Left hindlimb (tissue), 1 donor: ENCODE results near the gene KIAA1191.

Experiments used
- DNase-seq: peaks from one replicate; pipeline ENCODE4 v3.0.0-alpha.2; 2018

Gene KIAA1191

DNA sequence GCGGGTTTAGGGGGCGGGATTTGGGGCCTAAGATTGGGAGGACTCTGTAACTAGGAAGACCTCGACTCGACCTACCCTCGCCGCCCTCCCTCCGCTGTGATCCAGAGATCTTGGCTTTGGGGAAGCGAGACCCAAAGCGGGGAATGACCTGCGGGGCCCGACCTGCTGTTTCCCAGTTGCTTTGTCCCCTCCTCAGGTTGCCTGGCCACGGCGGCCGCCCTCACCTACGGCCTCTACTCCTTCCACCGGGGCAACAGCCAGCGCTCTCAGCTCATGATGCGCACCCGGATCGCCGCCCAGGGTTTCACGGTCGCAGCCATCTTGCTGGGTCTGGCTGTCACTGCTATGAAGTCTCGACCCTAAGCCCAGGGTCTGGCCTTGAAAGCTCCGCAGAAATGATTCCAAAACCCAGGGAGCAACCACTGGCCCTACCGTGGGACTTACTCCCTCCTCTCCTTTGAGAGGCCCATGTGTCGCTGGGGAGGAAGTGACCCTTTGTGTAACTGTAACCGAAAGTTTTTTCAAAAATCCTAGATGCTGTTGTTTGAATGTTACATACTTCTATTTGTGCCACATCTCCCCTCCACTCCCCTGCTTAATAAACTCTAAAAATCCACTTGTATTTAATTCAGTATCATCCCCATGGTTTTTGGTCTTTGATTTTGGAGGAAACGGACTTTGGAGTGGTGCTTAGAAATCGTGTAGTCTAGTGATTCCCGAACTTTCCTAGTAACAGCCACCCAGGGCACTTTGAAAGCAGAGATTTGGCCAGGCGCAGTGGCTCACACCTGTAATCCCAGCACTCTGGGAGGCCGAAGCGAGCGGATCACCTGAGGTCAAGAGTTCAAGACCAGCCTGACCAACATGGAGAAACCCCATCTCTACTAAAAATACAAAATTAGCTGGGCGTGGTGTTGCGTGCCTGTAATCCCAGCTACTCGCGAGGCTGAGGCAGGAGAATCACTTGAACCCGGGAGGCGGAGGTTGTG is 27.9 kb upstream of the KIAA1191 start:
- DNase-seq, result no peak

DNA sequence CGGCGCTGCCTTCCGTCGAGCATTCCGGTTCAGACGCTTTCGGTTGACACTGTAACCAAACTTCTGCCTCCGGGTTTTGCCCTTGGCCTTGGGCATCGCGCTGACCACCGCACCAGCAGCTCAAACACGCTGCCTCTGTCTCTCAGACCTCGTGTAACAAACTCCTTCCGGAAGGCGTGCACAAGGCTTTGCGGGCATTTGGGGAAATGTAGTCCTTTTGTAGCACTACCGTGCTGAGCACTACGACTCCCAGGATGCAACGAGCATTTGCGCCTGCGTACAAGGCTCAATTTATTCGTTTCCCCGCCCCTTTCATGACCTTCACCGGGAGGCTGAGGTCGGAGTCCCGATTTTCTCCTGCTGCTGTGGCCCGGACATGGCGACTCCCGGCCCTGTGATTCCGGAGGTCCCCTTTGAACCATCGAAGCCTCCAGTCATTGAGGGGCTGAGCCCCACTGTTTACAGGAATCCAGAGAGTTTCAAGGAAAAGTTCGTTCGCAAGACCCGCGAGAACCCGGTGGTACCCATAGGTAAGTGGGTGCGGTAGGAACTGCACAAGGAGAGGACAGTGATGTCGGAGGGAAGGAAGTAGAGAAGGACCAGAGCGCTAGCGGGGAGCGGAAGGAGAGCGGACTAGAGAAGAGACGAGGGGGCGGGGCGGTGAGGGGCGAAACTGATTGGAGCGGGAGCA is 27.0 kb upstream of the KIAA1191 start, which contains the start of the genes HIGD2A and NOP16:
Gene HIGD2A, plus strand, starts transcription at position 308 of the 691 bp plus-strand sequence. Its CDS starts 69 bp downstream, at position 377.
Gene NOP16, minus strand, starts transcription at position 155 of the 691 bp plus-strand sequence. Its CDS starts 59 bp downstream, at position 96.
- peak; percentile 99 for DNase-seq

DNA sequence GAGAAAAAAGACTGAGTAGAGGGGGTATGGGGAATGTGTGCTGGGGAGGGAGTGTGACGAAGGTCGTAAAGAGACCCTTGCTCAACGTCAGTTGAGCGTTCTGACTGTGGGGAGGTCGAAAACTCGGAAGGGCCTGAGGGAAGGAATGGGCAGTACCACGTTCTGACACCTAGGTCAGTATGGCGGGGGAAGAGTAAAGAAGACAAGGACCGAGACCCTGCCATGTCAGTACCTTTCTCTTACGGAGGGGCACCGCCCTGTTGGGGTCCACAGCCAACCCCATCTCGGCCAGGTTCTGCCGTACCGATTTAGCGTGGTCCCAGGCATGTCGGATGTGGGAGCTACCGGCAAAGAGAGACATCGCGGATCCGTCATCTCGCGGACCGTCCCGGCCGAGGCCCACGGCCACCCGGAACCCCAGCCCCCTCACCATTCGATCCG is 26.5 kb upstream of the KIAA1191 start:
- DNase-seq, result peak; percentile 48

DNA sequence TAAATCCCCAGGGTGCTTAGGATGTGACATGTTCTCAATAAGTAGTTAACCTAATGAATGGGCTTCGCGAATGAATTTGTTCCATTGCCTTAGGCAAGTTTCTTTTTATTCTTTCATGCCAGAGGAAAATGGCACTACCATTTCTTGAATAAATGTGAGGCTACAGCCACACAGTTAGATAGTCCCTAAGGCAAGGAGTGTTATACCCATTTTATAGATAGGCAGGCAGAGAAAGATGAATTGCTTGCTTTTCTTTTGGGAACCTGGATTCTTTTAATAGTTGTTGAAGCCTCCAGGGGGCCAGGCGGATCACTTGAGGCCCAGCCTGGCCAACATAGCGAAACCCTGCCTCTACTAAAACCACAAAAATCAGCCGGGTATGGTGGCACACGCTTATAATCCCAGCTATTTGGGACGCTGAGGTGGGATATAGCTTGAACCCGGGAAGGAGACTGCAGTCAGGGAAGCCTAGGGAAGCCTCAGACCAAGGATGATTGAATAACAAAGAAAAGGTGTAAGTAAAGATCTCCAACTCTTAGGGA is 25.9 kb upstream of the KIAA1191 start:
- no peak for DNase-seq

DNA sequence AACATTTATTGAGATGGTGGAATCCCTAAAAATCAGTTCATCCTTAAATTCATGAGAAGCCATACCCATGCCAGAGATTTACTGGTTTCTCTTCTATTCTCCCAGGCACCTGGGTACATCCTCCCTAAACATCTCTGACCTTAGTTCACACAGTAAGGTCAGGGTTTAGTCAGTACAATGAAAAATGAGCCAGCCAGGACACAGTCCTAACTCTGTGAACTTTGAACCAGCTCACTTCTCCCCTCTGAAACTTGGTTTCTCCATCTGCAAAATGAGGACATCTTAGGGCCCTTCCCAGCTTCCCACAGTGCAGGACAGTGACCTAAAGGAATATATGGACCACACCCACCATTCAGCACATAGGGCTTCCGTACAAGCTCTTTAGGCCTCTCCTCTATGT is 24.9 kb upstream of the KIAA1191 start:
- DNase-seq, result no peak

DNA sequence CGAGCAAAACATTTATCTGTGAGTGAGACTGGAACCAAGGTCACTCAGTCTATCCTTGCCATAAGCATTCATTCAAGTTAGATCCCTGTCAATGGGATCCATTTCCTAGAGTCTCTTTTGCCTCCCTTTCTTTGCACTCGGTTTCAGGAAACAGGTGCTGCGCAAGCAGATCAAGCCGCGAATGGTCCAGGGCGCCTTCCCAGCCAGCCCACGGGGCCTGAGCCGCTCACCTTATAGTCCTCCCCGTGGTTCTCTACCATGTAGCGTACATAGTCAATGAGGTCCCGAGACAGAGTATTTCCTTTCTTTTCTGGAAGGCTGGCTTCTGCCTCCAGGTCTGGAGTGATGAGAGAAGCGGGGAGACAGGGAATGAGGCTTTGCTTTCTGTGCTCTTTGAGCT is 23.4 kb upstream of the KIAA1191 start:
- DNase-seq, result no peak

DNA sequence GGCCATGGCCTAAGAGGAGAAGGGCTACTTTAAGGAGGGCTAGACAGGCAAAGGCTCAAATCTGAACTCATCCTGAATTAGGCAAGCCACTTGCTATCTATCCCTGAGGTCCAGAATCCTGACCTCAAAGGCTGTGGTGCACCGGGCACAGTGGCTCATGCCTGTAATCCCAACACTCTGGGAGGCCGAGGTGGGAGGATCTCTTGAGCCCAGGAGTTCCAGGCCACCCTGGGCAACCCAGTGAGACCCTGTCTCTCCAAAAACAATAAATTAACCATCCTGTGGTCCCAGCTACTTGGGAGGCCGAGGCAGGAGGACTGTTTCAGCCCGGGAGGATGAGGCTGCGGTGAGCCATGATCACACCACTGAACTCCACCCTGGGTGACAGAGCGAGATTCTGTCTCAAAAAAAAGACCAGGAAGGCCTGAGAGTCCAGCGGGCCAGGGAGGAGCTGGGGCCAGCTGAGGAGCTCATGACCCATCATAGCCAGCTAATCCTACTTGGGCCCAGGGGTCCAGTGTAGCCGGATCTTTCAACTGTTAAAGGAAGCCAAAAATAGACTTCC is 22.9 kb upstream of the KIAA1191 start:
- DNase-seq, result no peak

DNA sequence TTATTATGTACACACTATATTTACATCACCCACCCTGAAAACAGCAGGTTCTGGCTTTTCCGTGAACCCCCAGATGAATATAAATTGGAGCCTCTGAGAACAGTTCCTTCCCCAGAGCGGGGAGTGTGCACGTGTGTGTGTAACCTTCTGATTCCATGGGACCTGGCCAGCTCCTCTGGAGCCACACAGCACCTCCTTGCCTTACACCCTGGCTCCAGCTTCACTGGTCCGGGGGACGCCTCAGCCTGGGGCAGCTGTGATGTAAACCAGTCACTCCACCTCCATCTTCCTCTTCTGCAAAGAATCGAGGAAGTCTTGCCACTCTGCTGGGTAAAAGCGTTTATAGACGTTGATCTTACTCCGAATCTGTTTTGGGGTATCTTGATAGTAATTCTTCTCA is 22.4 kb upstream of the KIAA1191 start:
- no peak for DNase-seq

DNA sequence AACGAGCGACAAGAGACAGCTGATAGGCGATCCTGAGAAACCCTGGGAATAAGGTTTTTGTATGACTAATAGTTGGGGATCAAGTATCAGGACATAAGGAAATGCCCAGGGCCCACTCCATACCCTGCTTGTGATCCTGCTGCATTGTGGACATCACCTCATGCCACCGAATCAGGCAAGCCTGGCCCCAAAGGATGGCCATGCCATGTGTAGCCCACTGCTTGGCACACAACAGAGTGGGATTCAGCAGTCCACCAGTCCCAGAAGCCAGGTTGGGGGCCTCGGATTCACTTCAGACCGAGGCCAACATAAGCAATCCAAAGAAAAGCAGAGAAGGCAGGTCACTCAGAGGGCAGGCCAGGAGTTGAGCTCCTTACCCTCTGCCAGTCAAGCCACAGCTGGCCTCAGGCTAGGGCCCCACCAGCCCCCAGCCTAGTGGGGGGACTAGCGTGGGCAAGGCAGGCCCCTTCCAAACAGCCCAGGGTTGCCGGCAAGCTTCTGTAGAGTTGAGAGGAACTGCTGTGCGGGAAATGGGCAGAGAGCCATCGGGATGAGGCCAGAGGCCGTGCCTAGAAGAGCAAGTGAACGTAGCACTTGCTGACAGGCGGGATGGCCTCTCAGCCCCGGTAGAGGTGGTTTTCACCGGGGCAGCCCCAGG is 21.8 kb upstream of the KIAA1191 start:
- no peak for DNase-seq

DNA sequence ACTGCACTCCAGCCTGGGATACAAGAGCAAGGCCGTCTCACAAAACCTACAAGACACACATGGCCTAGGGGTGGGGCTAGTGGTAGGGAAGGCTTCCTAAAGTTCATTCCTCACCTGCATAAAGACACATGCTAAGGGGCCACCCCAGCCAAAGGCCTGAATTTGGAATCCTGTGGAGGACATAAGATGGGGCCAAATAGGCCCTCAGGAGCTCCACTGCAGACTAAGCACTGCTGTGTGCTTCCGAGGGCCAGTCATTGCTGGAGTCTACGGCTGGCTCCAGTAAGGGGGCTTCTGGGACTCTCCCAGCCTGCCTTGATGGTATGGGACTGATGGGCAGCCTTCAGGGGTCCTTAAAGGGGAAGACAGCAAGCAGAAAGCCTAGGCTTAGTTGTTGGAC is 21.2 kb upstream of the KIAA1191 start:
- DNase-seq, result no peak

DNA sequence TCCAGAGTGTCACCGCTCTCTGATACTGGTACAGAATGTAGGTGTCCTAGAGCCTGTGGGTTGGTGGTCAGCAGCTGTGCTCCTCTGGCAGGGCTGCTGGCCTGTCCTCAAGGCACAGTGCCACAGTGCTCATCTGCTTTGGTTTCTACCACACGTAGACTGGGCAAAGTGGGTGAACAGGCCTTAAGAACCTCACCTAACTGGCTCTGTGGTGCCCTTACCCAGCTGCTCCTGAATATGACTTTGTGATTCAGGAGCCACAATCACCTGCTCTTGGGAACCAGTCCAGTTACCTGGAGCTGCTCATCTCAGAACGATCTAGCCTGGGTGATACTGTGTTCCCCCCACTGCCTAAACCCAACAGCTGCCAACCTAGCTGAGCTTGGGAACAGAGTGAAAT is 20.4 kb upstream of the KIAA1191 start:
- DNase-seq, result no peak

DNA sequence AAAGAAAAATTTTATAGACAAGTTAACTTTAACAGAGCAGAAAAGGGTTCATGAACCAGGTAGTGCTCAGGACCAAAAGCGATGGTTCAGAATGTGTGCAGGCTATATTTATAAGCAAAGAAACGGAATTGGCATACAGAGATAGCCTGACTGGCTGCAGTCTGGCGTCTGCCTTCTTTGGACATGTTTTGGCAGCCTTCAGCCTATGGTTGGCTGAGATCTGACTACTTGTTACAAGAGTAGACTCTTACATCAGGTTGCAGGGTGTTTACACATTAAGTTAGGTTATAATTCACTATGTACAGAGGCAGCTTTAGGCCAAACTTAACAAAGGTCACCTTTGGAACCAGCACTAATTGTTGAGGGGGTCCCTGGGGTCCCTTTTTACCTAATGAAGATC is 19.9 kb upstream of the KIAA1191 start:
- no peak for DNase-seq

DNA sequence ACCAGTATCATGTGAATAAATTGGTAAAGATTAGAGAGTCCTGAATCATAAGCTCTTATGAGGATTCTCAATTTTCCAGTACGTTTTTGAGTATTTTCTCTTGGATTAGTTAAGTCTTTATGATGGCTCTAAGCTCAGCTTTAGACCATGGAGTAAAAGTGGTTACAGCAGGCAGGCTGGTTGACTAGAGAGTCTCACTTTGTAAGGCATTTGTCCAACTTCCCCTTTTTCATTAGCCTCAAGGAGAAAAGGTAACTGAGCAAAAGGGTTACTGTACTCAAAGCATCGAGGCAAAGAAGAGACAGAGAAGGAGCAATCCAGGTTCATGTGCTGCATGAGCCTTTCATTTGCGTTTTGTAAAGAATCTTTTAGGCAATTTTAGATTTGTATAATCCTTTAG is 18.3 kb upstream of the KIAA1191 start:
- no peak for DNase-seq

DNA sequence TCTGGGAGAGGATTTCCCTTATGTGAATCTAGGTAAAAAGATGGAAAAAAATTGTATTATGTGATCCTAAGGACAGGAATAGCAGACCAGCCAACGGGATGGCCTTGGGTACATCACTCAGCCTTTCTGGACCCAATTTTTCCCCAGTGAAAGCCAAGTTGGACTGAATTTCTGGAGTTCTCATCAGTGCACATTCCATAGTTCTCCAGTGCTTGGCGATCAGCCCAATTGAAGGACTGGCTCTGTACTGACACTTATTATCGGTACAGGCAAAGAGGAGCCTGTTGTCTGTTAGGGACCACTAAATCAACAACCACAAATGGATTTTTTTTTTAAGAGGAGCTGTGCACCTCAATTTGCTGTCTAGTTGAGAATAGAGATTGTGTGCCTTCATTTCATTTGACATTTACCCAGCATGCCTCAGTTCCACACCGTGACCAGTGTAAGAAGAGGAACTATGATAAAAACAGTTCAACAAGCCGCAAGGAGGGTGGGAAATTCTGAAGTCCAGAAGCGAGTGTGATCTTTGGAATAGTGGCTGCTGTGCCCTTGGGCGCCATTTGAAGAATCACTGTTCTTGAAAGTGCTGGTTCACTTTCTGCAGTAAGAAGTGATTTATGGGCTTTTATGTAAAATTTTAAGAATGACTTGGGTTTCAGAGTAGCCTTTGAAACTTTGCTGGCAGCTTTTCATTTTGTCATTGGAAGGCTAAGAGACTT is 11.7 kb upstream of the KIAA1191 start:
- no peak for DNase-seq

DNA sequence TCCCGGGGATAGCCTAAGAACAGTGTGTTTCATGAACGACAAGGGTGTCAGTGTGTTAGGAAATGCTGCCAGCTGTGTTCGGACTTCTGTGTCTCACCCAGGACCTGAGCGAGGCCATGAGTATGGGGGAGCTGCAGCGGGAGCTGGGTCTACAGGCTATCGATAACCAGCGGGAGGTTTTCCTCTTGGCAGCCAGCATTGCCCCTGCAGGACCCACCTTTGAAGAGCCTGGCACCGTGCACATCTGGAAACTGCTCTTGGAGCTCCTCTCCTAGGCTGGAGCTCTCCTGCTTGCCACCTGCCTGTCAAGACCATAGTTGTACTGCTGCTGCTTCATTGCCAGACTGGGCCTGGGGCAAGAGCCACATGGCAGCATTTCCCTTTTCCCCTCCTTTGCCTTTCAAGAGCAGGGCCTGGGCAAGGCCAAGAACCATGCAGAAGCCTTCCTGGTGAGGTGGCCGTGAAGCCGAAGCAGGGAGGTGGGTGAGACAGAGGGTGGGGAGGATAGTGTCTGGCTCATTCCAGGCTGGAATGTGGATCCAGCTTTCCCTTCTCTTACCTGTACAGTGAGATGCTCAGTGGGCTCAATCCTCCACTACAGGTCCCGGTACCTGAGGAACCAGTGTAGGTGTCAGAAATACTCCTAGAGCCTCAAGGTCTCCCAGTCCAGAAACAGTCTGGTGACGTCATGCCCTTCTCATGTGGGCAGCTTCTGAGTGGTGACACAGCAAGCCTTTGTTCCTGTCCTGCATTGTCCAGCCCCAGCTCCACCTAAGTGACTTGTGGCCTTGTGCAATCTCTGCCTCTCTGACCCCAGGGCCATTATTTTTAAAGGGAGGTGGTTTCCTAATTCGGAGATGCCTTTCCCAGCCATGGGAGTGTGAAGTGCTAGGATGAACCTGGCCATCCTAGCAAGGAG is 10.3 kb upstream of the KIAA1191 start:
- DNase-seq, result no peak

DNA sequence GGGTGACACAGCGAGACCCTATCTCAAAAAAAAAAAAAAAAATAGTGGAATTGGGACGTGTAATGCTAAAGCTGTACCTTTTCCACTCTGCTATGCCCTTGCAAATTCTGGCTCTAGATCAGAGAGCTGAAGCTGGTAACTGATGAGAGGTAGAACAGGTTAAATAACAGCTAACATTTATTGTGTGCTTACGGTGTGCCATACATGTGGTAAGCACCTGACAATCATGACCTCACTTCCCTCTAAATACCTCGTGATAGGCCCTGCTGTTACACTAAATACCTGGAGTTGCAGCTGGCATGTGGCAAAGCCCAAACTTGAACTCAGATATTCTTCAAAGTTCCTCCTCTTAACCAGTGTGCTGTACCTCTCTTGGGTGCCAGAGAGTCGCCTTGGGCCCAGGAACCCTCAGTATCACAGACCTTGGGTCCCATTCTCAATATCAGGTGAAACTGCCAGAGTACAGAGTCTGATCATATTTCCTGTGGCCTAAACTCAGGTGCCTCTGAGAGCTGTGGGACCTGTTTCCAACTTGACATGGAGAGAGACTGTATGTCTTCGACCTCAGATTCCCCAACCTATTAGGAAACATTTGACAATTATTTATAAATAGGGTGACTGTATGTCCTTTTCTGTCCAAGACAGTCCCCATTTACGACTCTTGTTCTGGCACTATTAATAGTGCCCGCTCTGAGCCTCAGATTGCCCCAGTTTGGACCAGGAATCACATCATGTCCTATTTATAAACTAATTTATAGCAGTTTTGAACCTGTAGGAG is 8.6 kb upstream of the KIAA1191 start:
- DNase-seq, result no peak

DNA sequence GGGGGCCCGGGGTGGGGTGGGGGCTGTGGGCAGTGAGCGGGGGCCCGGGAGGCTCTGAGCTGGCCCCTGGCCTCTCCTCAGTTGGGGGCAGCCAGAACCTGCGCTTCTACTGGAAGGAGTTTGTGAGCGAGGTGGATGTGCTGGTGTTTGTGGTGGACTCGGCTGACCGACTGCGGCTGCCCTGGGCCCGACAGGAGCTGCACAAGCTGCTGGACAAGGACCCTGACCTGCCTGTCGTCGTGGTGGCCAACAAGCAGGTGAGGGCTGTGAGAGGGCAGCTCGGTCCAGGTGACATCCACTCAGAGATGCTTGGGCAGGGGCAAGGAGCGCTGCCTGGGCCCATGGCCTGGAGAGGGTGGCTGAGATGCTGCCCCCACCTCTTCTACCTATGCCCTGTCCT is 7.2 kb upstream of the KIAA1191 start:
- no peak for DNase-seq

DNA sequence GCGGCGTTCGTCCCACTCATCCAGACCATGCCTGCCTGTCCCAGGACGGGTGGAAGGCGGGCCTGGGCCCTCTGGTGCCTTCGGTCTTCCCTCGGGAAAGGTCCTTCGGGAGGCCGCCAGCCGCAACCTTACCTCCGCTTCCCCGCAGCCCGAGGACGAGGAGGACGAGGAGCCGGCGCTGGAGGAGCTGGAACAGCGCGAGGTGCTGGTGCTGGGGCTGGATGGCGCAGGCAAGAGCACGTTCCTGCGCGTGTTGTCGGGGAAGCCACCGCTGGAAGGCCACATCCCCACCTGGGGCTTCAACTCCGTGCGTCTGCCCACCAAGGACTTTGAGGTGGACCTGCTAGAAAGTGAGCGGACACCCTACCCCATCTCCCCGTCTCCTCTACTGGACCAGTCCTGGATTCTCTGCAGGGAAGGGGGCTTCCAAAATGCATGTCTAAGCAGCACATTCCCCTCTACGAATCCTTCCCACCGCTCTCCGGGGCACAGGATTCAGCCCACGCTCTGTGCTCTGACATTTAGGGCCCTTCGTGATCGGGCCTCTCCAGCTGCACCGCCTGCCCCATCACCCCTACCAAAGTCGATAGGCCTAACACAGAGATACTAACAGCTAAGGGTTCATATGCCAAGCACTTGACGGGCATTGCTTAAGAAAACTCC is 4.8 kb upstream of the KIAA1191 start:
- peak; percentile 34 for DNase-seq
